Vagina (tissue), 2 donors: ENCODE data around the gene PBX4.

Experiments used
- CTCF ChIP-seq, 3 experiments: fragments of 450-650 bp in 2 of 3; fragments of 200-600 bp in 1 of 3; sonication (generic) in 1 of 3; IDR thresholded peaks; one replicate each; pipeline ENCODE4 v1.5.1; 2017 to 2019; ENCODE audit warnings: antibody characterized with exemption in 3 of 3, mild to moderate bottlenecking in 2 of 3, moderate library complexity in 2 of 3
- POLR2A ChIP-seq, 2 donors: fragments of 450-650 bp; IDR thresholded peaks; one replicate each; pipeline ENCODE4 v1.6.1; 2017; ENCODE audit warnings: antibody characterized with exemption in 2 of 2, mild to moderate bottlenecking in 2 of 2, moderate library complexity in 2 of 2

DNA sequence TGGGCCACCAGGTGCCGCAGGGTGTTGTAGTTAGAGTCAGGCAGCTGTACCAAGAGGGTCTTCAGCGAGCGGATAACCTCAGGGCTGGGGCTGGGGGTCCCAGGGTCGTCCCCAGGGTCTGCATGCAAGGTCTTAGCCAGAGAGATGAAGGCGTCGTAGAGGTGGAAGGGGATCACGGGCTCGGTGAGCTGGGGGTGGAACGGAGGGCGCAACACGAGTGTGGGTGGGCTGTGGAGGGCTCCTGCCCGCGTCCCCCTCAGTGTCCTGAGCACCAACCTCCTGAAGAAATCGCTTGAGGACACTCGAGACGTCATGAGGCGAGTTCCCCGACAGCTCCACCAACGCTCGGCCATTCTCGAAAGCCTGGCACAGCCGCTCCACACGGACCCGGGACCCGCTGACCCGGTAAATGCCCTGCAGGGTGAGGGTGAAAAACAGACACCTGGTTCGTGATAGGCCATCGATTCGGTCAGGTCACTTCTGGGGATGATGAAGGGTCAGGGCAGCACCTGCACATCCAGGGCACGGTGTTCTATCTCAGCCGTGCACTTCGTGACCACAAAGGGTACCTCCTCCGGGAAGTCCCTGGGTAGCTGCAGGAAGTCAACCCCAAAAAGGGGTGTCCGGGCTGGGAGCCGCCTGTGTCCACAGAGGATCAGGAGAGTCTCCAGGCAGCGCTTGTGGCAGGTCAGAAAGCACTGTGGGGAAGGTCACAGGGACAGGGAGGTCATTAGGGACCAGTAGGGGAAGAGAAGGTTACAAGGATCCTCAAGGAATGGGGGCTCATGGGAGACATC lies 16.2 kb upstream of the PBX4 start:
- no peak for TF ChIP-seq CTCF (IDR thresholded peaks at IDR 0.05)
- TF ChIP-seq POLR2A (IDR thresholded peaks at IDR 0.05), result no peak
